ENCODE data around the gene STK38. TPM values are rescaled to one million over a fixed set of nuclear protein-coding genes. Genes with fewer than 3 reads are reported as not detected.

The STK38 gene
- total and polyA plus RNA-seq, 2 of the 13 experiments (the other 11 are each of a cell fraction or from before 2014, with no cell fraction given), result 10.3 to 20.7 TPM

- no peak for TF ChIP-seq KIAA2018 (CRISPR knock-in tag; IDR thresholded peaks at IDR 0.05; ENCODE audit: borderline replicate concordance)
- no peak for TF ChIP-seq ZNF850 (CRISPR knock-in tag; conservative IDR thresholded peaks at IDR 0.05)
- no peak for TF ChIP-seq NR1H2 (CRISPR knock-in tag; IDR thresholded peaks at IDR 0.05; ENCODE audit: borderline replicate concordance, low read depth)
- TF ChIP-seq KLF11 (CRISPR knock-in tag; IDR thresholded peaks at IDR 0.05), result no peak
- TF ChIP-seq ZNF354B (CRISPR knock-in tag; IDR thresholded peaks at IDR 0.05), result no peak
- no peak for TF ChIP-seq ARNTL (CRISPR knock-in tag; IDR thresholded peaks at IDR 0.05)
- TF ChIP-seq ZNF782 (CRISPR knock-in tag; IDR thresholded peaks at IDR 0.05; ENCODE audit: borderline replicate concordance), result no peak
- no peak for TF ChIP-seq MEIS2 (CRISPR knock-in tag; IDR thresholded peaks at IDR 0.05)
- TF ChIP-seq TMF1 (CRISPR knock-in tag; IDR thresholded peaks at IDR 0.05; ENCODE audit: low read depth), result no peak
- 0 out of 2 replicates have a peak, but pooled peaks have one; percentile 25 for TF ChIP-seq HDAC1 (CRISPR knock-in tag; IDR thresholded peaks at IDR 0.05)
- TF ChIP-seq KLF15 (CRISPR knock-in tag; IDR thresholded peaks at IDR 0.05; ENCODE audit: borderline replicate concordance), result no peak
- TF ChIP-seq ATF2 (CRISPR knock-in tag; IDR thresholded peaks at IDR 0.05), result no peak
- no peak for TF ChIP-seq RBM22 (optimal IDR thresholded peaks at IDR 0.05; ENCODE audit: low read length)
- TF ChIP-seq SETDB1 (CRISPR knock-in tag; IDR thresholded peaks at IDR 0.05; ENCODE audit: borderline replicate concordance), result no peak
- peak; percentile 56 for TF ChIP-seq FOXP4 (CRISPR knock-in tag; IDR thresholded peaks at IDR 0.05)
- TF ChIP-seq PBX2 (CRISPR knock-in tag; IDR thresholded peaks at IDR 0.05), result peak; percentile 50; the same call in 1 of the 2 replicates
- TF ChIP-seq MIXL1 (CRISPR knock-in tag; IDR thresholded peaks at IDR 0.05), result 0 out of 2 replicates have a peak, but pooled peaks have one; percentile 15
- no peak for TF ChIP-seq PAWR (CRISPR knock-in tag; IDR thresholded peaks at IDR 0.05; ENCODE audit: borderline replicate concordance)
- no peak for TF ChIP-seq RELA (CRISPR knock-in tag; IDR thresholded peaks at IDR 0.05)
Measured at GRCh38 chr6:36459501-36459900, 87.8 kb downstream of the STK38 start (continued).
